ENCODE results near the gene COL4A2.
"Not testable (repeated sequence)": the region's sequence is repeated elsewhere in the genome, so short reads cannot be mapped to it uniquely, and the experiment has no call there.

COL4A2 gene

DNA sequence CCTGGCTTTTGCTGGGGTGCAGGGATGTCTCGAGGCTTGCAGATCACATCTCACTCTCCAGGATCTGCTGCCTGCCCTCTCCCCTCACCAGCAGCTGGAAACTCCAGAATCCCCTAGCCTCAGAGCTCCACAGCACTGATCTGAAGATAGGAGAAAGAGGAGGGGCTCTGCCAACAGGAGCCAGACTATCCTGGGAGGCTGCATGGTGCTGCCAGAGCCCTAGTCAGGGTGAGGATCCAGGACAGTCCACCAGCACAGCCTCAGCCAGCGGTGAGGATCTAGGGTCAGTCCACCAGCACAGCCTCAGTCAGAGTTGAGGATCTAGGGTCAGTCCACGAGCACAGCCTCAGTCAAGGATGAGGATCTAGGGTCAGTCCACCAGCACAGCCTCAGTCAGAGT lies 189.2 kb downstream of the COL4A2 start:
- DNase-seq (ENCODE audit: low read depth in 2 of 2), result no peak

DNA sequence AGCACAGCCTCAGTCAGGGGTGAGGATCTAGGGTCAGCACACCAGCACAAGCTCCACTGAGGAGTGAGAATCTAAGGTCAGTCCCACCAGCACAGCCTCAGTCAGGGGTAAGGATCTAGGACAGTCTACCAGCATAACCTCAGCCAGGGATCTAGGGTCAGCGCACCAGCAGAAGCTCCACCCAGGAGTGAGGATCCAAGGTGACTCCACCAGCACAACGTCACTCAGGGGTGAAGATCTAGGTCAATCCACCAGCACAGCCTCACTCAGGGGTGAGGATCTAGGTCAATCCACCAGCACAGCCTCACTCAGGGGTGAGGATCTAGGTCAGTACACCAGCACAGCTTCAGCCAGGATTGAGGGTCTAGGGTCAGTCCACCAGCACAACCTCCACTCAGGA lies 189.9 kb downstream of the COL4A2 start:
- DNase-seq (ENCODE audit: low read depth in 2 of 2), result no peak

- not testable (repeated sequence) for DNase-seq (ENCODE audit: low read depth in 2 of 2)
These were observed 190.8 kb downstream of the COL4A2 start for GRCh38 chr13:110497896-110498295.

- no peak for DNase-seq (ENCODE audit: low read depth in 2 of 2)
These were observed 191.2 kb downstream of the COL4A2 start for GRCh38 chr13:110498327-110498726.

GRCh38 chr13:110498765-110499164 lies 191.7 kb downstream of the COL4A2 start:
- no peak for DNase-seq (ENCODE audit: low read depth in 2 of 2)

DNA sequence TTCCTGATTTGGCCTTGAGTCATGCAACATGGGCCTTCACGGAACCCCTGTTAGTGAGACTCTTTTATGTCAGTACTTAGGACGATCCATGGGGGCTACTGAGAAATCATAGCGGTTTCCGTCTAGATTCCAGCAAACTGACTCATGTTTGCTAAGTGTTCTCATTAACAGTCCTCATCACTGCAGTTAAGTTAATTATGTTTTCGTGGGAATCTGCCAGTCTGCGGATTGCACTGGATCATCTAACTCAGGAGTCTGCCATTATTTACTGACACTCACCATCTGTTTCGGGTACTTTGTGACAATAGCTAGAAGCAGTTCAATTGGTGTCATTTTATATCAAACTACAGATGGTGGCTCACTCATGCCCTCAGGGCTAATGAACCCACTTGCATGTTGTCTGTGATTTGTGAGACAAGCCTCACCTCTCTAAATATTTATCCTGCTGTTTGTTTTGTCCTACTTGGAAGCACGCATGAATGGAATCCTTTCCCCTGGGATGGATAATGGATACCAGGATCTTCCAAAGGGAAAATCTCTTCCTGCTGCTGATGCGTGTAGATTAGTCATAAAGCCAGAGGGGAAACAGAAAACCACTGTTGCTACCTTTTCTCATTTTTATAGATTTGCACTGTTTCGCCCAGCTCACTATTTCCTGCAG lies 192.7 kb downstream of the COL4A2 start:
- no peak for DNase-seq (ENCODE audit: low read depth in 2 of 2)

DNA sequence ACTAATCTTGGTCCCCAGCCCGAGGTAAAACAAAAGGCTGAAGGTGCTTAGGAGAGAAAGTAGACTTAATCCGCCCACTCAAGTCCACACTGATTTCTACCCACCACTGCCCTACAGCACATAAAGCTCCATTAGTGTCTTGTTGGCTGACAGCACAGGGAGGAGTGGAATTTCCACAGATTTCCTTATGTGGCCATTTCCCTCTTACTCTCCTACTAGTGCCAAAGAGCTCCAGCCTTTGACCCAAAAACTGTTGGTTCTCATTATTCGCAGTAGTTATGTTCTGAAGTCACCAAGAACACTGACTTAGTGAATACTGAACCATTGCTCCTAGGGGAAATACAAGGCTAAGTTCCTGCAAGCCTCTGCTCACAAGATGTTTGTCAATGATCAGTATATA lies 193.3 kb downstream of the COL4A2 start:
- no peak for DNase-seq (ENCODE audit: low read depth in 2 of 2)

DNA sequence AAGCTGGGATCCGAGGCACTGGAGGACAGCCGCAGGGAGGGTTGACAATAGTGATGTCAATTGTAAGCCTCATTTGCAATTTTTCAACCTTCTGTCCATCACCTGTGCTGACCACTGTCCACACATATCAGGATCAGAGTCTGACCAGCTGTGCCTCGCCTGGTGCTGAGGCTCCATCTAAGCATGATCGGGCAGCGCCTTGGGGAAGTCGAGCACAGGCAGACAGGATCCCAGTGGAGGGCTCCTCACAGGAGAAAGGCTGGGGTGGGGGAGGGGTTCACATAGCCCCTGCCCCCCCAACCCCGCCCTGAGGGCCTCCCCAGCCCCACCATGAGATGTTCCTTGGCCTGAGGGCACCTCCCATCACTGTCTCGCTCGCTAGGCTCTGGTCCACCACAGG lies 194.1 kb downstream of the COL4A2 start:
- DNase-seq (ENCODE audit: low read depth in 2 of 2), result no peak

GRCh38 chr13:110503037-110503901 lies 196.2 kb downstream of the COL4A2 start:
- DNase-seq (ENCODE audit: low read depth in 2 of 2), result no peak

GRCh38 chr13:110503979-110504499 lies 197.0 kb downstream of the COL4A2 start:
- no peak for DNase-seq (ENCODE audit: low read depth in 2 of 2)

DNA sequence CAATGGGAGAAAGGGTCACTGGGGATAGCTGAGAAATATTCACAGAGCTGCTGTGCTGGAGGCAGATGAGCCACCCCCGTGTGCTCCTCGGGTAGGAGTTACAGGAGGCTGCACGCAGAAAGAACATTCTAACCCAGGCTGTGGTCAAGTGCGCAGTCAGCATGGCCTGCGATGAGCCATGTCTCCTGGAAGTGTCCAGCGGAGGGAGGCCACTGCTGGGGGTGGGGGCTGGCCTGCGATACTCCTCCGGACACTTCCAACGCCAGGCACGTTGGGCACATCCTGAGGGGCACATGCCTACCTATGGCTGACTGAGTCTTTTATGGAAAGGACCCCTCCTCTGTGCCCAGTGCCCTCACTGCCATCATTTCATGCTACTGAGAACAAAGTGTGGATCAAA lies 198.5 kb downstream of the COL4A2 start:
- DNase-seq (ENCODE audit: low read depth in 2 of 2), result no peak

DNA sequence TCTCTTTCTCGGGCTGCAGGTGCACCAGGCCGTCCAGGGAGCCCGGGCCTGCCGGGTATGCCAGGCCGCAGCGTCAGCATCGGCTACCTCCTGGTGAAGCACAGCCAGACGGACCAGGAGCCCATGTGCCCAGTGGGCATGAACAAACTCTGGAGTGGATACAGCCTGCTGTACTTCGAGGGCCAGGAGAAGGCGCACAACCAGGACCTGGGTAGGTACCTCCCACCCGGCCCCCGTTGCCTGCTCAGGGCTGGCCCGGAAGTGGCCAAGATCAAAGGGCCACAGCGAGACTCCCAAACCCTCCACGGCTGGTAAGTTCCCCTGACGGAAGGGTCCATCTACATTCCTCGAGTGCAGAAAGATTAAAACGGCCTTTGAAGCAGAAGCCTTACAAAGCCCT lies 199.3 kb downstream of the COL4A2 start:
- DNase-seq (ENCODE audit: low read depth in 2 of 2), result no peak

- DNase-seq (ENCODE audit: low read depth in 2 of 2), result no peak
These were observed 199.9 kb downstream of the COL4A2 start for GRCh38 chr13:110506859-110507566.

GRCh38 chr13:110507678-110508381 lies 200.7 kb downstream of the COL4A2 start:
- no peak for DNase-seq (ENCODE audit: low read depth in 2 of 2)

- DNase-seq (ENCODE audit: low read depth in 2 of 2), result no peak
These were observed 202.4 kb downstream of the COL4A2 start for GRCh38 chr13:110509478-110509926.

DNA sequence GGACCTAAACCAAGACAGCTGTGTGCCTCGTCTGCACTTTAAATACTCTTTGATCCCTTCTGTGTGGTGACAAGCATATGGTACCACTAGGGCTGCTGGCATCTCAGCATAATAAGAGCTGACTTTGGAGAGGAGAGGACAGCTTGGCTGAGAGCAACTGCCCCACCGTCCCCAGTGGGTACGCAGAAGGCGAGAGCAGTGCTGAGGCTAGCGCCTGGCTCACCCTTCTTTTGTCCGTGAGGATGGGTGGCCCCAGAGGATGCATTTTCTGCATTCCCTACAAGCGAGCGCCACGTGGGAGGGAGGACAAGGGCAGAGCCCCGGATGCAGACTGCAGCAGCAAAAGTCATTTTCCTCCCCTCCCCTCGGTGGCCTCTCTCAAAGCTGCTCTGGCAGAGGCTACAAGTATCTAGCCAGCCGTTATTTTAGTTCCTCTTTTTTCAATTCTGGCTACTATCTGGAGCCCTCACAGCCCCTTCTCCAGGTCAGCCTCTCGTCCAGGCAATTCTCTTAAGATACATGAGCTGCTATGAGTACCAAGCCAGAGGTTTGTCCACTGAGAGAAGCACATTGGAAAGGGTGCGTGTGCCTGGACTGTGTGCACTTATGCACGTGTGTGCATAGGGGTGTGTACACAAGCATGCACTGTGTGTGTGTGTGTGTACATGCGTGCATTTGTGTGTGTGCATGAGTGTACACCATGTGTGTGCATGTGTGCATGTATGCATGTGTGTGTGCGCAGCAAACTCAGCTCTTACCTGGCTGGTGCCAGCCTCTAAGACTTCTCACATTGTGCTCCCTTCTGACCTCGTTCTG lies 203.1 kb downstream of the COL4A2 start:
- no peak for DNase-seq (ENCODE audit: low read depth in 2 of 2)

DNA sequence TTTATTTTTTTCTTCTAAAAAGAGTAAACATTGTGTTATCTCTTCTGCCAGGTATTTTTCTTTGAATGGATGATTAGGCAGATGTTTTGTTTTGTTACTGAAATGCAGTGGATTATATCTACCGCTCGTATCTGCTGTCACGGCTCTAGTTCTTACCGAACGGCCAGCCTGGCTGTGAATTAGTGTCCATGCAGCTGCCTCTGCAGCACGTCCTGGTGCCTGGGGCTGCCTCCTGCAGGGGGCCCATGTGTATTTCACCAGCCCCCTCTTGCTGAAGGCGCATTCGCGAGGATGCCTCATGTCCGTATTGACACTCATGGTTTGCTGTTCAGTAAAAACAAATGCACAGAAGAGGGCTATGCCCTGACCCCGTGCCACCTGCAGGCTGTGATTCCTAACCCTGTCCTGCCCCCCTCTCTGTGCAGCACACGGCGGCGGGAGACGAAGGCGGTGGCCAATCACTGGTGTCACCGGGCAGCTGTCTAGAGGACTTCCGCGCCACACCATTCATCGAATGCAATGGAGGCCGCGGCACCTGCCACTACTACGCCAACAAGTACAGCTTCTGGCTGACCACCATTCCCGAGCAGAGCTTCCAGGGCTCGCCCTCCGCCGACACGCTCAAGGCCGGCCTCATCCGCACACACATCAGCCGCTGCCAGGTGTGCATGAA lies 204.6 kb downstream of the COL4A2 start:
- no peak for DNase-seq (ENCODE audit: low read depth in 2 of 2)

- no peak for DNase-seq (ENCODE audit: low read depth in 2 of 2)
These were observed 205.2 kb downstream of the COL4A2 start for GRCh38 chr13:110512198-110512740.

- no peak for DNase-seq (ENCODE audit: low read depth in 2 of 2)
These were observed 209.4 kb downstream of the COL4A2 start for GRCh38 chr13:110516500-110516899.
